Skeletal muscle tissue (tissue), 4 donors: ENCODE measurements around the gene CAPZB. TPM values are rescaled to one million over a fixed set of nuclear protein-coding genes. Genes with fewer than 3 reads are reported as not detected.

Source experiments
- H3K27ac ChIP-seq: one replicate; pipeline ENCODE4 v1.7.0; 2013; ENCODE audit warnings: mild to moderate bottlenecking, low read depth, low read length, inconsistent platforms
- H3K27me3 ChIP-seq, 3 donors: one replicate each; pipeline ENCODE4 v1.7.0; 2013; ENCODE audit warnings: low read length in 3 of 3; ENCODE audit not compliant: control insufficient read depth in 3 of 3, insufficient read depth in 3 of 3
- H3K36me3 ChIP-seq, 3 donors: one replicate each; pipeline ENCODE4 v1.7.0; 2013; ENCODE audit warnings: low read length in 3 of 3; ENCODE audit not compliant: control insufficient read depth in 3 of 3, insufficient read depth in 3 of 3
- H3K4me1 ChIP-seq, 3 donors: one replicate each; pipeline ENCODE4 v1.7.0; 2013; ENCODE audit warnings: low read length in 3 of 3, mild to moderate bottlenecking in 3 of 3; ENCODE audit not compliant: control insufficient read depth in 3 of 3, insufficient read depth in 3 of 3
- H3K4me3 ChIP-seq, 3 donors: one replicate each; pipeline ENCODE4 v1.7.0; 2013; ENCODE audit warnings: low read length in 3 of 3
- H3K9ac ChIP-seq, 3 donors: one replicate each; pipeline ENCODE4 v1.7.0; 2013; ENCODE audit warnings: low read length in 3 of 3, mild to moderate bottlenecking in 3 of 3, moderate library complexity in 2 of 3, low read depth in 1 of 3
- H3K9me3 ChIP-seq, 3 donors: one replicate each; pipeline ENCODE4 v1.7.0; 2013; ENCODE audit warnings: low read length in 3 of 3; ENCODE audit not compliant: control insufficient read depth in 3 of 3
- total RNA-seq: library from RNA; depleted of rRNA; stranded (reverse); fragments of >200 nt; gene quantifications from one replicate; pipeline ENCODE4 v1.2.3, GENCODE V29; 2014
- donor health status: Osteomylitis.

Gene CAPZB
- total RNA-seq, 1 donor from 2014 or later = 67.3 TPM

GRCh38 chr1:19340387-19340937 lies 144.9 kb downstream of the CAPZB start:
- no peak overlapping the region for H3K27ac ChIP-seq
- no peak overlapping the region for H3K4me3 ChIP-seq
- no peaks in the 10 kb centered on the region for H3K9me3 ChIP-seq
- H3K36me3 ChIP-seq = peaks cover 32 to 43% (median 41%) of the 10 kb centered on the region in 3 donors
- H3K27me3 ChIP-seq = no peaks in the 10 kb centered on the region
- peaks cover 16 to 21% (median 16%) of the 10 kb centered on the region in 3 donors for H3K4me1 ChIP-seq
- H3K9ac ChIP-seq = no peak overlapping the region

- Histone ChIP-seq H3K36me3 (peaks cover 25 to 40% (median 34%) of the 10 kb centered on the region in 3 donors), H3K4me3 (no peak overlapping the region), H3K9me3 (no peaks in the 10 kb centered on the region)
Measured at GRCh38 chr1:19339214-19339861, 146.0 kb downstream of the CAPZB start.

GRCh38 chr1:19338323-19338762 lies 147.0 kb downstream of the CAPZB start:
- Histone ChIP-seq H3K27ac (no peak overlapping the region), H3K4me1 (peaks cover 6 to 15% (median 13%) of the 10 kb centered on the region in 3 donors), H3K36me3 (peaks cover 16 to 33% (median 28%) of the 10 kb centered on the region in 3 donors)

More at GRCh38 chr1:19339214-19339861, 146.0 kb downstream of the CAPZB start:
- Histone ChIP-seq H3K4me1 (peaks cover 7 to 17% (median 13%) of the 10 kb centered on the region in 3 donors), H3K27me3 (no peaks in the 10 kb centered on the region), H3K27ac (no peak overlapping the region), H3K9ac (no peak overlapping the region)

GRCh38 chr1:19337289-19337688 lies 148.1 kb downstream of the CAPZB start:
- no peaks in the 10 kb centered on the region for H3K9me3 ChIP-seq
- H3K4me1 ChIP-seq = peaks cover 6 to 12% (median 11%) of the 10 kb centered on the region in 3 donors
- H3K27me3 ChIP-seq = no peaks in the 10 kb centered on the region
- no peak overlapping the region for H3K4me3 ChIP-seq
- no peak overlapping the region for H3K27ac ChIP-seq
- H3K36me3 ChIP-seq = peaks cover 14 to 23% (median 19%) of the 10 kb centered on the region in 3 donors
- H3K9ac ChIP-seq = no peak overlapping the region

More at GRCh38 chr1:19338323-19338762, 147.0 kb downstream of the CAPZB start:
- Histone ChIP-seq H3K9ac (no peak overlapping the region), H3K27me3 (no peaks in the 10 kb centered on the region), H3K4me3 (no peak overlapping the region), H3K9me3 (no peaks in the 10 kb centered on the region)

GRCh38 chr1:19336543-19336942 lies 148.8 kb downstream of the CAPZB start:
- Histone ChIP-seq H3K9me3 (no peaks in the 10 kb centered on the region), H3K27me3 (no peaks in the 10 kb centered on the region), H3K36me3 (peaks cover 14 to 21% (median 17%) of the 10 kb centered on the region in 3 donors), H3K9ac (no peak overlapping the region), H3K4me3 (no peak overlapping the region), H3K27ac (no peak overlapping the region), H3K4me1 (peaks cover under 1 to 4% (median 3%) of the 10 kb centered on the region in 3 donors)

- H3K4me3 ChIP-seq = no peak overlapping the region
- H3K4me1 ChIP-seq = no peaks in the 10 kb centered on the region
- H3K9me3 ChIP-seq = no peaks in the 10 kb centered on the region
- peaks cover 15 to 20% (median 16%) of the 10 kb centered on the region in 3 donors for H3K36me3 ChIP-seq
- no peaks in the 10 kb centered on the region for H3K27me3 ChIP-seq
- H3K27ac ChIP-seq = no peak overlapping the region
- no peak overlapping the region for H3K9ac ChIP-seq
Measured at GRCh38 chr1:19333587-19334354, 151.6 kb downstream of the CAPZB start.

- Histone ChIP-seq H3K9me3 (no peaks in the 10 kb centered on the region), H3K9ac (no peak overlapping the region), H3K4me3 (no peak overlapping the region), H3K27me3 (no peaks in the 10 kb centered on the region), H3K36me3 (peaks cover 18 to 20% (median 18%) of the 10 kb centered on the region in 3 donors), H3K4me1 (no peaks in the 10 kb centered on the region), H3K27ac (no peak overlapping the region)
Measured at GRCh38 chr1:19332832-19333231, 152.5 kb downstream of the CAPZB start.

GRCh38 chr1:19331262-19331878 lies 154.0 kb downstream of the CAPZB start:
- Histone ChIP-seq H3K36me3 (peaks cover 28 to 29% (median 28%) of the 10 kb centered on the region in 3 donors), H3K4me1 (no peaks in the 10 kb centered on the region), H3K27ac (no peak overlapping the region), H3K9ac (no peak overlapping the region), H3K27me3 (no peaks in the 10 kb centered on the region), H3K9me3 (no peaks in the 10 kb centered on the region), H3K4me3 (no peak overlapping the region)

GRCh38 chr1:19330449-19331135 lies 154.7 kb downstream of the CAPZB start:
- no peak overlapping the region for H3K9ac ChIP-seq
- H3K4me3 ChIP-seq = no peak overlapping the region
- H3K27ac ChIP-seq = no peak overlapping the region
- H3K36me3 ChIP-seq = peaks cover 34 to 37% (median 35%) of the 10 kb centered on the region in 3 donors
- H3K9me3 ChIP-seq = no peaks in the 10 kb centered on the region
- no peaks in the 10 kb centered on the region for H3K4me1 ChIP-seq
- no peaks in the 10 kb centered on the region for H3K27me3 ChIP-seq
